ENCODE results near the gene HES2.

DNA sequence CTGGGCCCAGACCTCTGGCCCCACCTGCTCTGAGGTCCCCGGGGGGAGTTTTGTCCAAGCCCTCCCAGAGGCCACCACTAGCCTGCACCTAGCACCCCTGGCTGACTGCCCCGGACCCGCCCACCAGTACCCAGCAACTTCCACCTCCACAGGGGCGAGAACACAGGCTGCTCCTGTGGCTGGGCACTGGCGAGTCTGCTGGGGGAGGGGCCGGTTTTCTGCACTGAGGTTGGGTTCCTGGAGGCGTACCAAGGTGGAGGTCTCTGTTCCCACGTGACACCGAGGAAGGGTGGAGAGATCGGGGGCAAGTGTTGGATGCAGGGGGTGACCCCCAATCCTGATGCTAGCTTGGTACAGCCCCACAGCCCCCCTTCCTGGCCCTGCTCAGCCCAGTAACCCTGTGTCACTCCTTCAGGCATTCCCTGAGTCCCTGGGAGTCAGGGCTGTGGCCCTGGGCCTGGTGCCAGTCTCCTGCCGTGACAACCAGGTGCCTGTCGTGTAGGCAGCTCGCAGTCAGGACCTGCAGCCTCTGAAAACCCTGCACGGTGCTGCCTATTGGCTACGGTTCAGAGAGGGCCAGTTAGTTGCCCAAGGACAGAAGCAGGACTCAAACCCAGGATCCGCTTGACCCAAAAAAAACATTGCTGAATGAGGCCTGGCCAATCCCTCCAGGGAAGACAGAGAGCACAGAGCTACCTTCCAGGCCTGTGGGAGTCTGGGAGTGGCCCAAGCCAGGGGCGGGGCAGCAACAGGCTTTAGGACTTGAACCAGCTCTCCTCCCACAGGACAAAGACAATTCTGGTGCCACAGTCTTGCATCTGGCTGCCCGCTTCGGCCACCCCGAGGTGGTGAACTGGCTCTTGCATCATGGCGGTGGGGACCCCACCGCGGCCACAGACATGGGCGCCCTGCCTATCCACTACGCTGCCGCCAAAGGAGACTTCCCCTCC, 8.0 kb upstream of the HES2 start:
- no peak for TF ChIP-seq POLR2A (IDR thresholded peaks at IDR 0.05; ENCODE audit: low read length)
- TF ChIP-seq GATA1 (IDR thresholded peaks at IDR 0.05; ENCODE audit: low read depth, low read length), result no peak
